Measurements from ENCODE around the gene TSHZ2. TPM values are rescaled to one million over a fixed set of nuclear protein-coding genes. Genes with fewer than 3 reads are reported as not detected.

The TSHZ2 gene
- total and polyA plus RNA-seq, 9 of the 15 experiments (the other 6 are each of a cell fraction or from before 2014, with no cell fraction given): 0.03 to 0.20 (median 0.05) TPM; not detected in 4

DNA sequence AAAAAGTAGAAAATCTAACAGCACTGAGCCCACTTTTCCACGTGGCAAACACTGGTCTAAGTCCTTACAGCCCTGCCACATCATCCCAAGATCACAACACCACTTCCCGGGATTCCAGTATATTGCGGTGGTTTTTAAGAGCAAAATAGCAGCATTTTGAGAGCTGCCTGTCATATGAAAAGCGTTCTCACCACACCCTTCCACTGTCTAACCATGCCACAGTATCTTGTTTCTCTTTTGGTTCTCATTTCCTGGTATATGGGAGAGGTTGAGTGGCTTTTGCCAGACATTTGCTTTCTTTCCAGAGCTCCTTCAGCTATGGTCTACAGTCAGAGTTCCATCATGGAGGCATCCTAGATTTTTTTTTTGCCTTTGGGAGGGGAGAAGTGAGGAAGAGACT lies 243.0 kb downstream of the TSHZ2 start:
- intact Hi-C loops (cut with micrococcal nuclease) (loop anchor here (5.0 kb wide), 2 partner anchors 93 to 122 kb away; no protein-coding TSS in a partner anchor), in situ Hi-C loops (cut with MboI) (loop anchor here (10.0 kb wide), 1 partner anchor 330 kb away; no protein-coding TSS in a partner anchor)
- H3K9me3 ChIP-seq (replicated peaks; ENCODE audit: control insufficient read depth, insufficient read depth, low read depth, low read length): no peaks in the 10 kb centered on the region
- no peaks in the 10 kb centered on the region for H3K79me2 ChIP-seq (ENCODE audit: control insufficient read depth, insufficient read depth, low read length)
- H3K27me3 ChIP-seq (ENCODE audit: control insufficient read depth in 2 of 2, insufficient read depth in 2 of 2, low read length in 2 of 2): peaks cover under 1 to 2% of the 10 kb centered on the region in 2 experiments; a peak in 2 of 5 replicates
- no peak for FAIRE-seq
- H3K9me1 ChIP-seq (ENCODE audit: control insufficient read depth, insufficient read depth, low read length): no peaks in the 10 kb centered on the region
- DNase-seq (ENCODE audit: extremely low read depth in 1 of 4, low spot score in 3 of 4): no peak
- H3K4me3 ChIP-seq: no peak overlapping the region
- 13% methylated on average over 4 of the region's 4 CpGs for WGBS (ENCODE audit: insufficient coverage, low coverage, missing lambda C conversion rate)
- no peaks in the 10 kb centered on the region for H3K36me3 ChIP-seq (ENCODE audit: control insufficient read depth, insufficient read depth, low read length)
- H3K4me1 ChIP-seq (replicated peaks in 1 of 2; ENCODE audit: control insufficient read depth in 2 of 2, insufficient read depth in 2 of 2, low read length in 2 of 2): peaks cover 2 to 5% of the 10 kb centered on the region in 2 experiments; a peak in 4 of 5 replicates
- no peak overlapping the region for H3K9ac ChIP-seq (ENCODE audit: insufficient read depth in 1 of 2, low read depth in 2 of 2, low read length in 2 of 2)
- POLR2A ChIA-PET: interaction anchor here (0.8 kb wide), 1 partner anchor 38 kb away, joined by 3 read pairs; no protein-coding TSS in a partner anchor
- H3K27ac ChIP-seq (ENCODE audit: extremely low read depth, low read depth, low read length): no peak overlapping the region
- CTCF ChIA-PET (ENCODE audit: low intra/inter-chr PET ratio): no interaction called here
- H4K20me1 ChIP-seq (replicated peaks; ENCODE audit: control insufficient read depth, insufficient read depth, low read length): no peaks in the 10 kb centered on the region
- BruUV-seq (replicated peaks): no TSS peak
- H2AFZ ChIP-seq (ENCODE audit: low read depth, low read length): no peak overlapping the region
- no peak for ATAC-seq
- no peak overlapping the region for H3K4me2 ChIP-seq (ENCODE audit: insufficient read depth, low read length)
- TF ChIP-seq IRF1 (CRISPR knock-in tag; IDR thresholded peaks at IDR 0.05; ENCODE audit: borderline replicate concordance) (no peak), ASH1L (IDR thresholded peaks at IDR 0.05; ENCODE audit: borderline replicate concordance, low read depth, partially characterized antibody) (no peak), ZNF384 (IDR thresholded peaks at IDR 0.05; ENCODE audit: low read depth, low read length) (no peak), SRSF7 (optimal IDR thresholded peaks at IDR 0.05; ENCODE audit: low read depth, low read length) (no peak), KDM1A (IDR thresholded peaks at IDR 0.05) (no peak), ZNF280B (CRISPR knock-in tag; IDR thresholded peaks at IDR 0.05) (no peak), ZSCAN29 (IDR thresholded peaks at IDR 0.05) (no peak), E2F5 (CRISPR knock-in tag; IDR thresholded peaks at IDR 0.05) (no peak), DDX20 (tag; IDR thresholded peaks at IDR 0.05; ENCODE audit: low read depth) (no peak), ESRRB (CRISPR knock-in tag; IDR thresholded peaks at IDR 0.05; ENCODE audit: borderline replicate concordance) (no peak), ZNF436 (CRISPR knock-in tag; IDR thresholded peaks at IDR 0.05) (no peak), NR2F6 (CRISPR knock-in tag; IDR thresholded peaks at IDR 0.05) (no peak)
- TF ChIP-seq, protein P1, sequence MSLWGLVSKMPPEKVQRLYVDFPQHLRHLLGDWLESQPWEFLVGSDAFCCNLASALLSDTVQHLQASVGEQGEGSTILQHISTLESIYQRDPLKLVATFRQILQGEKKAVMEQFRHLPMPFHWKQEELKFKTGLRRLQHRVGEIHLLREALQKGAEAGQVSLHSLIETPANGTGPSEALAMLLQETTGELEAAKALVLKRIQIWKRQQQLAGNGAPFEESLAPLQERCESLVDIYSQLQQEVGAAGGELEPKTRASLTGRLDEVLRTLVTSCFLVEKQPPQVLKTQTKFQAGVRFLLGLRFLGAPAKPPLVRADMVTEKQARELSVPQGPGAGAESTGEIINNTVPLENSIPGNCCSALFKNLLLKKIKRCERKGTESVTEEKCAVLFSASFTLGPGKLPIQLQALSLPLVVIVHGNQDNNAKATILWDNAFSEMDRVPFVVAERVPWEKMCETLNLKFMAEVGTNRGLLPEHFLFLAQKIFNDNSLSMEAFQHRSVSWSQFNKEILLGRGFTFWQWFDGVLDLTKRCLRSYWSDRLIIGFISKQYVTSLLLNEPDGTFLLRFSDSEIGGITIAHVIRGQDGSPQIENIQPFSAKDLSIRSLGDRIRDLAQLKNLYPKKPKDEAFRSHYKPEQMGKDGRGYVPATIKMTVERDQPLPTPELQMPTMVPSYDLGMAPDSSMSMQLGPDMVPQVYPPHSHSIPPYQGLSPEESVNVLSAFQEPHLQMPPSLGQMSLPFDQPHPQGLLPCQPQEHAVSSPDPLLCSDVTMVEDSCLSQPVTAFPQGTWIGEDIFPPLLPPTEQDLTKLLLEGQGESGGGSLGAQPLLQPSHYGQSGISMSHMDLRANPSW (CRISPR knock-in tag; IDR thresholded peaks at IDR 0.05): no peak
- TF ChIP-seq, protein P2, sequence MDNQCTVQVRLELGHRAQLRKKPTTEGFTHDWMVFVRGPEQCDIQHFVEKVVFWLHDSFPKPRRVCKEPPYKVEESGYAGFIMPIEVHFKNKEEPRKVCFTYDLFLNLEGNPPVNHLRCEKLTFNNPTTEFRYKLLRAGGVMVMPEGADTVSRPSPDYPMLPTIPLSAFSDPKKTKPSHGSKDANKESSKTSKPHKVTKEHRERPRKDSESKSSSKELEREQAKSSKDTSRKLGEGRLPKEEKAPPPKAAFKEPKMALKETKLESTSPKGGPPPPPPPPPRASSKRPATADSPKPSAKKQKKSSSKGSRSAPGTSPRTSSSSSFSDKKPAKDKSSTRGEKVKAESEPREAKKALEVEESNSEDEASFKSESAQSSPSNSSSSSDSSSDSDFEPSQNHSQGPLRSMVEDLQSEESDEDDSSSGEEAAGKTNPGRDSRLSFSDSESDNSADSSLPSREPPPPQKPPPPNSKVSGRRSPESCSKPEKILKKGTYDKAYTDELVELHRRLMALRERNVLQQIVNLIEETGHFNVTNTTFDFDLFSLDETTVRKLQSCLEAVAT (IDR thresholded peaks at IDR 0.05): no peak
- TF ChIP-seq, protein P3, sequence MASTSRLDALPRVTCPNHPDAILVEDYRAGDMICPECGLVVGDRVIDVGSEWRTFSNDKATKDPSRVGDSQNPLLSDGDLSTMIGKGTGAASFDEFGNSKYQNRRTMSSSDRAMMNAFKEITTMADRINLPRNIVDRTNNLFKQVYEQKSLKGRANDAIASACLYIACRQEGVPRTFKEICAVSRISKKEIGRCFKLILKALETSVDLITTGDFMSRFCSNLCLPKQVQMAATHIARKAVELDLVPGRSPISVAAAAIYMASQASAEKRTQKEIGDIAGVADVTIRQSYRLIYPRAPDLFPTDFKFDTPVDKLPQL (IDR thresholded peaks at IDR 0.05; ENCODE audit: extremely low read depth, insufficient read length): no peak
